Endometrial microvascular endothelial cells (primary cell): ENCODE data around the gene CAMTA2. TPM values are rescaled to one million over a fixed set of nuclear protein-coding genes. Genes with fewer than 3 reads are reported as not detected.

ENCODE experiments used
- in situ Hi-C: cut with HindIII; loops from 2 replicates; pipeline ENCODE4 v1.10.0; 2017; ENCODE audit warnings: low sequenced_read_pairs, low pct_unique_long_range_greater_than_20kb; ENCODE audit errors: inconsistent ontology term
- total RNA-seq: library from RNA; depleted of rRNA; stranded (reverse); fragments of >200 nt; gene quantifications from one replicate; pipeline ENCODE4 v1.2.3, GENCODE V29; 2015; ENCODE audit errors: inconsistent ontology term

CAMTA2 gene
- total RNA-seq, 1 donor from 2014 or later: 17.6 TPM

GRCh38 chr17:4972752-4973151 lies 14.7 kb downstream of the CAMTA2 start:
- in situ Hi-C loops: no loop called here

- in situ Hi-C loops: no loop called here
Observed at GRCh38 chr17:4972322-4972721, 15.2 kb downstream of the CAMTA2 start.

DNA sequence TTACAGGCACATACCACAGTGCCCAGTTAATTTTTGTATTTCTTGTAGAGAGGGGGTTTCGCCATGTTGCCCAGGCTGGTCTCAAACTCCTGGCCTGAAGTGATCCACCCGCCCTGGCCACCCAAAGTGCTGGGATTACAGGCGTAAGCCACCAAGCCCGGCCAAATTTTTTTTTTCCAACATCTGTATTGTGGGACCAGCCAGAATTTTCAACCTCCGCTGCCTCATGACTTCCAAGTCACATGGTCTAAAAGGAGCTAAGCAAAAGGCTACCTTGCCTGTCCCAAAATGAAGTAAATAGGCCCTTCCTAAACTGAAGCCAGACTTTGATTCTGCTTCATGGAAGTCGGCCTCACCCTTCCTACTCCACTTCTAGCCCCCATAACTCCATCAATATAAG lies 15.6 kb downstream of the CAMTA2 start:
- in situ Hi-C loops: no loop called here

DNA sequence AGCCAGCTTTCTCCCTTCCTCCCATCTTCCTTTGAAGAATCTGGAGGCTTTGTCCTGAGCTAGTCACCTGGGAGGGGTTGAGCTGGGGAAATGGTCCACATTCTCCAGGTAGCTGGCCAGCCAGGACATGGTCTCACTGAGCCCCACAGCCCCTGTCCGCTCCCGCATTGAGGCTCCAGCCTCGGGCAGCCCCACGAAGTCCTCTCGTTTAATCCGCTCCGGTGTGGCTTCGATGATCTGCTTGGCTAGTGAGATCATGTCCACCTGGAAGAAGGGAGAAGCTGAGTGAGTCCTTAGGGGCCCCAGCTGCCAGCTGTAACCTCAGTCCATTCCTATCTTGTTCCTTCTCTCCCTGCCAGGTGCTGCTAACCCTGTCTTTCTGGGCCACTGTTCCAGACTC lies 17.2 kb downstream of the CAMTA2 start:
- in situ Hi-C loops: no loop called here

GRCh38 chr17:4969551-4970173 lies 17.8 kb downstream of the CAMTA2 start:
- in situ Hi-C loops: no loop called here

GRCh38 chr17:4969047-4969550 lies 18.4 kb downstream of the CAMTA2 start:
- in situ Hi-C loops: no loop called here

DNA sequence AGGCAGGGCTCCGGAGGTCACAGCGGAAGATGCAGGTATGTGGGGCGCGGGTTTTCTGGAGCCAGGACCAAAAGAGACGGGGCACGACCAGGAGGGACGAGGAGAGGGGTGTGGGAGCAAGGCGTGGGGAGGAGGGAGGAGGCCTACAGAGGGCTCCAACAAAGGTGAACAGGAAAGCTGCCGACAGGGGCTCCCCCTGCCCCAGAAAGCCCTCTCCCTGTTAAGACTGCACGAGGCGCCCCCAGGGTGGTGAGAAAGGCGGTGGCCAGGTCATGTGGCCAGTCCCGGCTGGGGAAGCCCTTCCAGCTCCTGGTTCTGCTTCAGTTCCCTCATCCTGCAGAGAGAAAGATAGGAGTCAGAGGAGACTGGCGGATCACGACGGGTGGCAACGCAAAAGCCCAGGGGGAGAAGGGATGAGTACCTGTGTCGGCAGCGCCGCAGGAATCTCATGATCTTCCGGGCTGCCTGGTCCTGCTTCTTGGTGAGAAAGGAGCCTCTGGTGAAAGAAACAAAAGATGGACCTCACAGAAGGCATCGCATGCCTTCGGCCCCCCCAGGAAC lies 18.9 kb downstream of the CAMTA2 start:
- in situ Hi-C loops: no loop called here

GRCh38 chr17:4967539-4968485 lies 19.7 kb downstream of the CAMTA2 start, which contains the start of gene SPAG7:
SPAG7 (minus strand) TSS chr17:4967817; CDS start chr17:4967804, 13 bp downstream.
- in situ Hi-C loops: no loop called here

- in situ Hi-C loops: no loop called here
Observed at GRCh38 chr17:4966844-4967538, 20.5 kb downstream of the CAMTA2 start.

DNA sequence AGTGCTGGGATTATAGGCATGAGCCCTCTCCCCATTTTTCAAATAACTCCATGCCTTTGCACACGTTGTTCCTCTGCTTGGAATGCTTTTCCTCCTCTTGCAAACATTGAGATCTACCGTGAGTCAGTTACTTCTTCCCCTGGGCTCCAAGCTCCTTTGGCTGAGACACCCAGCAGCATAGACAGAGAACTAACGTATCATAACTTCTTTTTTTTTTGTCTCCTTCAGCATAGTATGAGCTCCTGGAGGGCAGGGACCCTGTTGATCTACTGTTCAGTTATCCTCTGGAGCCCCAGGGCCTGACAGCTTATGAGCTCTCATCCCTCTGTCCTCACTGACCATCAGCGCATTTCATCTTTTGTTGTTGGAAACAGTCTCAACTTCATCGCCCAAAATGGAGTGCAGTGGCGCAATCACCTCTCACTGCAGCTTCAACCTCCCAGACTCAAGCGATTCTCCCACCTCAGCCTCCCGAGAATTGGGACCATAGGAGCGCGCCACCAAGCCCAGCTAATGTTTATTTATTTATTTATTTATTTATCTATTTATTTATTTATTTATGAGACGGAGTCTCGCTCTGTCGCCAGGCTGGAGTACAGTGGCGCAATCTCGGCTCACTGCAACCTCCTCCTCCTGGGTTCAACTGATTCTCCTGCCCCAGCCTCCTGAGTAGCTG lies 22.0 kb downstream of the CAMTA2 start:
- in situ Hi-C loops: no loop called here

- in situ Hi-C loops: no loop called here
Observed at GRCh38 chr17:4960279-4960922, 27.1 kb downstream of the CAMTA2 start.

DNA sequence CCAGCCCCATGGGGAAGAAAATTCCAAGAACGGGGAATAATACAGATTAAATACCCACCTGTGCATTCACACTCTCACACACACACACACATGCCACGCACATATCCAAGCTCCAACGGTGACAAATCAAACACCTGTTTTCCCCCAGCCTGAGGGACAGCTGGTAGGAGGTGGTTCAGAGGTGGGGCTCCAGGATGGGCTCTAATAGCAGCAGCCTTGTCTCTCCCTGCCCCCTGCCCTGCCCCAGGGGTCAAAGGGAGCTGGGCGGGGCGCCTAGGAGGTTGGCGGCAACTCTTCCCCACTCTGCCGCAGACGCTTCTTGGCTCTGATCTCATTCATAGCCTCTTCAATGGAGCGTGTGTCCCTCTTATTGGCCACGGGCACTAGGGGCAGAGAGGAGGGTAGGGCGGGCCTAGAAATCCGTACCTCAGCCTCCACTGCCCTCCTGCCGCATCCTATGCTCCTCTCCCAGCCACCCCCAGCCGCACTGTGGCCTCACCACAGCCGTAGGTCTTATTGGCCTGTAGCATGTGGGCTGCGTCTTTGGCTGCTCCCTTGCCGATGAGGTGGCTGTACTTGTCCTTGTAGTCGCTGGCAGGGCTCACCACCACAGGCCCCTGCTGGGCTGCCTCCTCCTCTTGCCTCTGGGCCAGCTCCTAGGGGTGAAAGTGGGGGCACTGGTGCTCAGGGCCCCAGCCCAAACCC lies 28.1 kb downstream of the CAMTA2 start:
- in situ Hi-C loops: no loop called here

DNA sequence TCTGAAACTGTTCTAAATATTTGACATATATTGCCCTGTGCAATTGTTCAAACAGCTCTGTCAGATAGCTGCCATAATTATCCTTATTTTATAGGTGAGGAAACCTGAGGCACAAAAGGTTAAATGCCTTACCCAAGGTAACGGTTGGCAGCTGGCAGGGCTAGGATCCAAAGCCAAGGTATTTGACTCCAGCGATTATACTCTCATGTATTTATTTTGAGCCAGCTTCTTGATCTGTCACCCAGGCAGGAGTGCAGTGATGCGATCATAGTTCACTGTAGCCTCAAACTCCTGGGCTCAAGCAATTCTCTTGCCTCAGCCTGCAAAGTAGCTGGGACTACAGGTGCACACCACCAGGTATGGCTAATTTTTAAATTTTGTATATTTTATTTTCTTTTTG lies 29.4 kb downstream of the CAMTA2 start:
- in situ Hi-C loops: no loop called here

DNA sequence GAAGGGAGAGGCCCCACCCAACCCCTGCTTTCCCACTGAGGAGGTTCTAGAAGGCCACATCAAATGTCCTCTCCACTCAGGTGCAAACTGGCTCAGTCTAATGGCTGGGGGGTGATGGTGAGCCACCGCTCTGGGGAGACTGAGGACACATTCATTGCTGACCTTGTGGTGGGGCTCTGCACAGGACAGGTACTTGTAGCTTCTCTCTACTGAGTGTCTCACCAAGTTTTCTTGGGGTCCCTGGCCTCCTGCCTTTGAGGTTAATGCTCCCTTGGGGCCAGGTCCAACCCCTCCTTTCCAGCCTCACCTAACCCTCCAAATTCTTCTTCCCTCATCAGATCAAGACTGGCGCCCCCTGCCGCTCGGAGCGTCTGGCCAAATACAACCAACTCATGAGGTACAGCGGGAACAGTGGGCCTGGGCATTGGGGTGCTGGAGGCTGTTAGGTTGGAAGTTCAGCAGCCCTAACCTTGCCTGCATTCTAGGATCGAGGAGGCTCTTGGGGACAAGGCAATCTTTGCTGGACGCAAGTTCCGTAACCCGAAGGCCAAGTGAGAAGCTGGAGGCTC lies 30.9 kb downstream of the CAMTA2 start:
- in situ Hi-C loops: no loop called here

GRCh38 chr17:4955091-4955490 lies 32.4 kb downstream of the CAMTA2 start:
- in situ Hi-C loops: no loop called here

GRCh38 chr17:4953451-4953961 lies 34.0 kb downstream of the CAMTA2 start:
- in situ Hi-C loops: no loop called here

- in situ Hi-C loops: no loop called here
Observed at GRCh38 chr17:4951486-4951885, 36.0 kb downstream of the CAMTA2 start.
